Measurements from ENCODE around the gene FKBP1C.
"Not testable (repeated sequence)": the region's sequence is repeated elsewhere in the genome, so short reads cannot be mapped to it uniquely, and the experiment has no call there.

The FKBP1C gene

DNA sequence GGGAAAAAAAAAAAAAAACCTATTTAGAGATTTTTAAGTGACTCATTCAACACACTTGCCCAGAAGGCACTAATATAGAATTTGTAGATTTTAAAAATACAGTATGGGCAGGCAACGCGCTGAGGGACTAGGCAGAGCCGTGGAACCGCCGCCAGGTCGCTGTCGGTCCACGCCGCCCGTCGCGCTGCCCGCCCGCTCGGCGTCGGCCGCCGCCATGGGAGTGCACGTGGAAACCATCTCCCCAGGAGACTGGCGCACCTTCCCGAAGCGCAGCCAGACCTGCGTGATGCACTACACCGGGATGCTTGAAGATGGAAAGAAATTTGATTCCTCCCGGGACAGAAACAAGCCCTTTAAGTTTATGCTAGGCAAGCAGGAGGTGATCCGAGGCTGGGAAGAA, at the start of gene FKBP1C:
TSS of gene FKBP1C (plus strand) at position 127 of the 400 bp plus-strand sequence.
- DNase-seq: not testable (repeated sequence)

- not testable (repeated sequence) for DNase-seq
Observed at GRCh38 chr6:63164047-63164803, 47.0 kb upstream of the FKBP1C start.

GRCh38 chr6:63174173-63174572, 37.1 kb upstream of the FKBP1C start:
- DNase-seq: no peak

DNA sequence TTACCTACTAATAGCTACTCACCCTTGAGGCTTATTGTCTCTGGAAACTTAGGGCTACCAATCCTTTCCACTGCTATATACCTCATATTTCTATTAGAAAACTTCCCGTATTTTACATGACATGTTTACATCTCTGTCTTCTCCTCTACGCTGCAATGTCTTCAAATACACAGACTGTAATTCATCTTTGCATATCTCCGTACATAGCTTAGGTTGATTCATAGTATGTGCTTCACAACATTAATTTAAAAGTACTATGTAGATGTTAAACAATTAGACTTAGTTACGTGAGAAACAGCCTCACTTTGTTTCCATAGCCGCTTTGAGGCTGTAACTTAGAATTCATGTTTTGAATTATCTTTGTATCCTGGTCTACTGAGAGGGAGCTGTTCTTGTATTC, 35.1 kb upstream of the FKBP1C start:
- no peak for DNase-seq

- no peak for DNase-seq
Observed at GRCh38 chr6:63180367-63180766, 30.9 kb upstream of the FKBP1C start.

- DNase-seq: no peak
Observed at GRCh38 chr6:63186970-63187369, 24.3 kb upstream of the FKBP1C start.

- DNase-seq: no peak
Observed at GRCh38 chr6:63188828-63189227, 22.4 kb upstream of the FKBP1C start.

DNA sequence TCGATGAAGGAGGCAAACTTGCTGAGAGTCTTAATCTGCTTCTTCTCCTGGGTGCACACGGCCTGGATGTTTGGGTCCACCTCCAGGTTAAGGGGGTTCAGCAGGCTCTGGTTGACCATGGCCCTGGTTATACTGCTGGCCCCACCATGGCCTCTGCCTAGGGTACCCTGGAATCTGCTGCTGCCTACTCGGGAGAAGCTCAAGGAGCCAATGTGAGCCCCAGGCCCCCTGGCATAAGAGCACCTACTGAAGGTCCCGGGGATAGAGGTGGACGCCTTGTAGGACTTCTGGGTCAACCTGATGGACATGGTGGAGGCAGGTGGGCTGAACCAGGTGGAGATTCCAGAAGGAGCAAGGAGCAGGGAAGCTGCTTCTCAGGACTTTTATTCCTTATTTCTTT, 17.9 kb upstream of the FKBP1C start:
- DNase-seq: no peak

DNA sequence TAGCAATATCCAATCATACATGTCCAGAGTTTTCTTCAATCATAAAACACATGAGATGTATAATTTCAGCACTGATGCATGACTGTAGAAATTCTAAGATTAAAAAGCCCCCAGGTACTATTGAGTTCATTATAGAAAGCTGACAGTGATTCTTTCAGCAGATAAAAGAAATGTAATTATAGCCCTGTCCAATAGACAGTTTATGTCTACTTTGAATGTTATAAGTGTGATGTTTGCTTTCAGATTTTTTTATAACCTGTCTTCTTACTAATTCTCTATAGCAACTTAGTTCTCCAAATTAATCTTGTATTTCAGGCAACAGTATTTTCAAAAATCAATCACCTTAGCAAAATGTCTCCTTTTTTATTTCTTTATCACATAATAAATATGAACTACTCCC, 13.5 kb upstream of the FKBP1C start:
- no peak for DNase-seq

- DNase-seq: no peak
Observed at GRCh38 chr6:63213325-63213724, 2.1 kb downstream of the FKBP1C start.

DNA sequence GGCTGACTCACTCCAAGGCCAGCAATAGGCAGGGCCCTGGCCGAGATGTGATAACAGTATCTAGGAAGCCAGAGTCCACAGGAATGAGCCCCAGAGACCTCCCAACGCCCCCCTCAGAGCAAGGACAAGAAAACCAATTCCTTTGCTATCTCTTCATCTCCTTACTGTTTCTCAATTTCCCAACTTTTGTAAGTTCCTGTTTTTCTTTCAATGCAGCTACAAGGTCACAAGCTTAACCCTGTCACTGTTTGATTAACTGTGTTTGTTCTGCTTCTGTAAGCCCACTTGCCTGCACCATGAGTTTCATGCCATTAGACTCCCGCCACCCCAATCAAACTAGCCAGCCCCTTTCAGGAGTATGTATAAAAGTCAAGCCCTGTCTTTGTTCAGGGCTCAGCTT, 3.5 kb downstream of the FKBP1C start:
- DNase-seq: no peak

- no peak for DNase-seq
Observed at GRCh38 chr6:63224179-63224578, 12.9 kb downstream of the FKBP1C start.

DNA sequence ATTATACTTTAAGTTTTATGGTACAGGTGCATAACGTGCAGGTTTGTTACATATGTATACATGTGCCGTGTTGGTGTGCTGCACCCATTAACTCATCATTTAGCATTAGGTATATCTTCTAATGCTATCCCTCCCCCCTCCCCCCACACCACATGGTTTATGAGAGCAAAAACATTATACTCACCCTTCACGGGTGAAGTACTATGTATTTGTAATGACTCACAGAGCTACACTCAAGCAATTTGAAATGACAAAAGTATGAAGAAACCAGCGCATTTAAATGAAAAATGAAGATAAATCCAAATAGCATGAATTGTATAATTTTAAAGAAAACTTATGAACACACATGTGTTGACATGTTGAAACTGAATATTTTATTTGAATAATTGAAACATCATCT, 14.7 kb downstream of the FKBP1C start:
- not testable (repeated sequence) for DNase-seq

- DNase-seq: not testable (repeated sequence)
Observed at GRCh38 chr6:63227928-63228894, 16.9 kb downstream of the FKBP1C start.

DNA sequence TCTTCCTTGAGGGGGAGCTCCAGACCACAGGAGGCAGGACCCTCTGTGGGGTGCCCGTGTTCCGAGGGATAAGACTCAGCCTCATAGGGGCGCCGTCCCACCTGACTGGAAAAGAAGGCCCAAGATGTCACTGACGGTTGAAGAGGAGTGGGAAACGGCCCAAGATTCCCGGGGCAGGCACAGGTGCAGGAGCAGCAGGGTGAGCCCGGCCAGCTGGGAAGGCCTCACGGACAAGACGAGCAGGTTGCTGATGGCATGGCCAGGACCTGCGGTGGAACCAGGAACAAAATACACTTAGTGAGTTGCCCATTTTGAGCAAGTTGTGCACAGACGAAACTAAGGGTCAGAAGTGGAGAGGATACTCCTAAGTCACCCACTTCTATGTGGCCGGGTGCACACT, 18.8 kb downstream of the FKBP1C start:
- DNase-seq: not testable (repeated sequence)

DNA sequence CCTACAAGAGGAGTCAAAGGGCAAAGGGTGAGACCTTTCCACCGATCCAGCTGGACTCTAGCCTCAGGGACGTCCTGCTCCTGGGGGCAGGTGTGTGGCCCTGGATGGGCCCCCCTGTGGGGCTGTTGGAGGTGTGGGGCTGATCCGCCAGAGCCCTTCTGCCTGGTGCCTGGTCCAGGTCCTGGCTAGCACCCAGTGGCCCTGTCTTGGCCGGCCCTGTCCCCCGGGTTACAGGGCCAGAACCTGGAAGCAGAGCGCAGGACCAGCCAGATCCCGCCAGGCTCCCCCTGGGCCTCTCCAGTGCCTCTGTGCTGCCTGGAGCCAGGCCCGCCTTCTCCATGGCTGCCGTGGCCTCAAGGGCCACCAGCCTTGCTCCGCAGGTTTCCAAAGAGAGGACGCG, 19.2 kb downstream of the FKBP1C start:
- not testable (repeated sequence) for DNase-seq

GRCh38 chr6:63236398-63236817, 25.1 kb downstream of the FKBP1C start:
- DNase-seq: no peak

DNA sequence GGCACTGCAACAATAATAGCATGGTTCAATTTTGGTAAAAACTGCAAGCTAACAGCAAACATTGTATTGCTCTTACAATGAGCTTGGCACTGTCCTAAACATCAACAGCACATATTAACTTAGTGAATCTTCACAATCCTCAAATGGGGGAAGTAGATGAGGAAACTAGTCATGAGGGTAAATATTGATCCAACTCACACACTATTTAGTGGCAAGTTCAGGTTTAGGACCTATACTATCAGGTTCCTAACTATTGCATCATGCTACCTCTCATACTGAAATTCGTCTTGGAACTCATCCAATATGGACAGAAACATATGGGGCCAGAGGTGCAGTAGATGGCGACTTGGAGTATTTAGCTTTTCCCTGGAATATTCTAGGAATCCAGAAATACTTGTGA, 34.2 kb downstream of the FKBP1C start:
- DNase-seq: no peak

DNA sequence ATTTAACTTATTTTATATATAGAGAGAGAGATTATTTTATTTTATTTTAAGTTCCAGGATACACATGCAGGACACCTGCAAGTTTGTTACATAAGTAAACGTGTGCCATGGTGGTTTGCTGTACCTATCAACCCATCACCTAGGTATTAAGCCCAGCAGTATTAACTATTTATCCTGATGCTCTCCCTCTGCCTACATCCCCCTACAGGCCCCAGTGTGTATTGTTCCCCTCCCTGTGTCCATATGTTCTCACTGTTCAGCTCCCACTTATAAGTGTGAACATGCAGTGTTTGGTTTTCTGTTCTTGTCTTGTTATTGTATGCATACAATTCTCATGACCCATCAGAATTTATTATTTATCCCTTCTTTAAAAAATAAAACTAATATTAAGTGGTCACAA, 34.6 kb downstream of the FKBP1C start:
- DNase-seq: no peak

DNA sequence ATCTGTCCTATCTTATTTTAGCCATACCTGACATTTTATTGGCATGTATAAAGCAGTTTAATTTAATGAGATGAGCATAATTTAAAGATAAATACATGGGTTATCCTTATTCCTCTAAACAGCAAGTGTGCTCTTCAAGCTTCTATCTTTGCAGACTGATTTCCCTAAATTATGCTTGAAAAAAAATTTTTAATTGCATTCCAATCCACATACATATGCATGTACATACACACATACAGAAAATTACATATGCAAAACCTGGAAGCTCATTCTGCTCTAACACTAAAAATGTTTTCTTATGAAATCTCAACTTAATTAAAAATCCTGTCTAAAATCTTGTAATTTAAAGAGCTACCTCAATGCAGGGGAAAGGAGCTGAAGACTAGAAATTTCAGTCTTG, 35.3 kb downstream of the FKBP1C start:
- no peak for DNase-seq

DNA sequence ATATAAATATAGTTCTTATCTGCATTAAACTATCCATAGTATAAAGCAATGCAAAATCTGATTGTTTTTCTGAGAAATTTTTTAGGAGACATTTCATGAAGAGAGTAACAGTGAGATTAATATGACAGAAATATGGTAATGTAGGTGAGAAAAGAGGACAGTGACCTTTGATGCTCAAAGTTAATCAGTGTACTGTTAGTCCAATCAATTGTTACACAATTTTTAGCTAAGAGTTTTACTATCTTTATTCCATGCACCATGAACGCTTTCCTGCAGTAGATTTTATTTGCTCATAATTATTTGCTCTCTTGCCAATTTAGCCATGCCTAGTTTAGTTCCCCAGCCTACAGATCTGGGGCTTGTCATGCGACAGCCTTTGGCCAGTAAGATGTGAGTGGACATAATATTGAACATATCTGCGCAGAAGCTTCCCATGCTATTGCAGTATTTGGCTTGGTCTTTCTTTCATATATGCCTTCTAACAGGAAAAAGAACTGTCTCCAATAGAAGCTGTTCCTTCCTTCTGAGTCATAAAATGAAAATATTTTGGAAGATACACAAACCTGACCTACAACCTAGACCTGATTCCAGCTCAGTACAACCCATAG, 38.7 kb downstream of the FKBP1C start:
- no peak for DNase-seq

- no peak for DNase-seq
Observed at GRCh38 chr6:63259153-63259552, 47.9 kb downstream of the FKBP1C start.

DNA sequence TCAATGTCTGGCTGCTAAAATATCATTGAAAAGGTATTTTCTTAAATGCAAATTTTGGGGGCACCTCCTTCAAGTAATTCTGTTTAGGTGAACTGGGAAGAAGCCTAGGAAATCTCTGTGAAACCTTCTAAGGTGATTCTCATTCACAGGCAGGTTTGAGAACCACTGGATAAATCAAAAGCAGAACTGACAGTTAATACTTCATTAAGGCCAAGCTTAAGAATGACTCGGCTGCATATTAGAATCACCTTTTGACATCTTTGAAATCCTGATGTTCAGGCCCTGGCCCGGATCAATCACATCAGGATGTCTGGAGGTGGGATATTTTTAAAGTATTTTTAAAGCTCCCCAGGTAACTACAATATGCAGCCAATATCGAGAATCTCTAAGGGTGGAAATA, 50.6 kb downstream of the FKBP1C start:
- no peak for DNase-seq

All from stimulated activated CD8-positive, alpha-beta memory T cell treated with anti-CD3 and anti-CD28 coated beads, Interleukin-4, amount 100 ng/mL, for 48 hours (primary cell).